Gastrocnemius medialis (tissue), 4 donors: Measurements from ENCODE around the gene TYW1. TPM values are rescaled to one million over a fixed set of nuclear protein-coding genes. Genes with fewer than 3 reads are reported as not detected.
"Not testable (repeated sequence)": the region's sequence is repeated elsewhere in the genome, so short reads cannot be mapped to it uniquely, and the experiment has no call there.

Source experiments
- ATAC-seq, 2 donors: fragments of 150-250 bp; one replicate each; pipeline ENCODE4 v1.9.1; 2016
- DNase-seq, 2 donors: peaks; one replicate each; pipeline ENCODE4 v3.0.0-alpha.2; 2019
- H3K27ac ChIP-seq, 4 donors: fragments of 200-600 bp; sonication (generic); 1 replicate in 1 of 4; 2 replicates in 3 of 4; pipeline ENCODE4 v1.5.1; 2016 to 2018; ENCODE audit warnings: mild to moderate bottlenecking in 2 of 4, moderate library complexity in 1 of 4
- H3K27me3 ChIP-seq, 3 donors: fragments of 200-600 bp; sonication (generic) in 2 of 3; 1 replicate in 1 of 3; 2 replicates in 2 of 3; pipeline versions ENCODE4 v1.5.1 to v1.6.0; 2016 to 2019; ENCODE audit warnings: mild to moderate bottlenecking in 1 of 3, moderate library complexity in 1 of 3
- H3K36me3 ChIP-seq, 2 donors: fragments of 200-600 bp; sonication (generic) in 1 of 2; one replicate each; pipeline ENCODE4 v1.5.1; 2017 to 2018
- H3K4me1 ChIP-seq, 2 donors: fragments of 200-600 bp; sonication (generic) in 1 of 2; one replicate each; pipeline ENCODE4 v1.5.1; 2016 to 2017; ENCODE audit warnings: mild to moderate bottlenecking in 2 of 2
- H3K4me3 ChIP-seq, 4 donors: fragments of 200-600 bp; sonication (generic) in 3 of 4; 1 replicate in 1 of 4; 2 replicates in 3 of 4; pipeline ENCODE4 v1.5.1; 2016 to 2019; ENCODE audit warnings: mild to moderate bottlenecking in 2 of 4
- H3K9me3 ChIP-seq, 3 donors: fragments of 200-600 bp; sonication (generic) in 2 of 3; 1 replicate in 1 of 3; 2 replicates in 2 of 3; pipeline ENCODE4 v1.5.1; 2016 to 2019
- CTCF ChIP-seq, 5 experiments: fragments of 450-650 bp in 3 of 5; fragments of 200-600 bp in 2 of 5; sonication (generic) in 2 of 5; IDR thresholded peaks in 4 of 5; conservative IDR thresholded peaks in 1 of 5; 1 replicate in 4 of 5; 2 replicates in 1 of 5; pipeline ENCODE4 v1.5.1; 2016 to 2019; ENCODE audit warnings: antibody characterized with exemption in 5 of 5, mild to moderate bottlenecking in 3 of 5, moderate library complexity in 3 of 5
- POLR2A ChIP-seq, 2 donors: fragments of 450-650 bp; IDR thresholded peaks; one replicate each; pipeline ENCODE4 v1.6.1; 2017; ENCODE audit warnings: antibody characterized with exemption in 2 of 2, mild to moderate bottlenecking in 2 of 2, moderate library complexity in 2 of 2
- in situ Hi-C, 4 donors: fragments of 200-750 bp; cut with MboI; loops; one replicate each; pipeline versions ENCODE4 v1.15.0 to v1.8.0; 2017; ENCODE audit warnings: low sequenced_read_pairs in 4 of 4
- intact Hi-C: fragments of 100-400 bp; cut with DNase I; formaldehyde crosslinking; loops from one replicate; pipeline ENCODE4 v1.15.1; 2023; ENCODE audit warnings: low total_unique reads
- total RNA-seq, 4 donors: library from RNA; depleted of rRNA; stranded (reverse); fragments of >200 nt; gene quantifications; one replicate each; pipeline versions ENCODE4 v1.1.0 to v1.2.3, GENCODE V29; 2016

Gene TYW1
- total RNA-seq, 4 donors from 2014 or later: 15.4 to 33.8 (median 19.7) TPM

- H3K27me3 ChIP-seq: no peaks in the 10 kb centered on the region
- no peaks in the 10 kb centered on the region for H3K9me3 ChIP-seq
- no peak for TF ChIP-seq CTCF (IDR thresholded peaks at IDR 0.05 in 4 of 5, conservative IDR thresholded peaks at IDR 0.05 in 1 of 5)
- no peak for TF ChIP-seq POLR2A (IDR thresholded peaks at IDR 0.05)
- no peak overlapping the region for H3K4me3 ChIP-seq
- in situ Hi-C loops (no loop called here), intact Hi-C loops (no loop called here)
- peaks cover 5 to 9% of the 10 kb centered on the region in 2 donors for H3K4me1 ChIP-seq
- H3K27ac ChIP-seq: no peak overlapping the region
- no peak for DNase-seq
- ATAC-seq: no peak
- H3K36me3 ChIP-seq: peaks cover 4 to 57% of the 10 kb centered on the region in 2 donors
Measured at GRCh38 chr7:67018940-67019339, 22.3 kb downstream of the TYW1 start.

- TF ChIP-seq POLR2A (IDR thresholded peaks at IDR 0.05): no peak
- TF ChIP-seq CTCF (IDR thresholded peaks at IDR 0.05 in 4 of 5, conservative IDR thresholded peaks at IDR 0.05 in 1 of 5): no peak
- intact Hi-C loops (no loop called here), in situ Hi-C loops (no loop called here)
- DNase-seq (no peak), ATAC-seq (no peak)
- Histone ChIP-seq H3K4me1 (peaks cover 5 to 9% of the 10 kb centered on the region in 2 donors), H3K9me3 (no peaks in the 10 kb centered on the region), H3K27ac (no peak overlapping the region), H3K36me3 (peaks cover 4 to 50% of the 10 kb centered on the region in 2 donors), H3K27me3 (no peaks in the 10 kb centered on the region), H3K4me3 (no peak overlapping the region)
Measured at GRCh38 chr7:67019562-67020390, 23.1 kb downstream of the TYW1 start.

- in situ Hi-C loops: no loop called here
- DNase-seq: no peak
- peaks cover 4 to 44% of the 10 kb centered on the region in 2 donors for H3K36me3 ChIP-seq
- peaks cover 5 to 9% of the 10 kb centered on the region in 2 donors for H3K4me1 ChIP-seq
- H3K27me3 ChIP-seq: no peaks in the 10 kb centered on the region
- no peak for ATAC-seq
- H3K4me3 ChIP-seq: no peak overlapping the region
- intact Hi-C loops: no loop called here
- TF ChIP-seq POLR2A (IDR thresholded peaks at IDR 0.05) (no peak), CTCF (IDR thresholded peaks at IDR 0.05 in 4 of 5, conservative IDR thresholded peaks at IDR 0.05 in 1 of 5) (no peak)
- H3K9me3 ChIP-seq: no peaks in the 10 kb centered on the region
- H3K27ac ChIP-seq: no peak overlapping the region
Measured at GRCh38 chr7:67021260-67021659, 24.6 kb downstream of the TYW1 start.

DNA sequence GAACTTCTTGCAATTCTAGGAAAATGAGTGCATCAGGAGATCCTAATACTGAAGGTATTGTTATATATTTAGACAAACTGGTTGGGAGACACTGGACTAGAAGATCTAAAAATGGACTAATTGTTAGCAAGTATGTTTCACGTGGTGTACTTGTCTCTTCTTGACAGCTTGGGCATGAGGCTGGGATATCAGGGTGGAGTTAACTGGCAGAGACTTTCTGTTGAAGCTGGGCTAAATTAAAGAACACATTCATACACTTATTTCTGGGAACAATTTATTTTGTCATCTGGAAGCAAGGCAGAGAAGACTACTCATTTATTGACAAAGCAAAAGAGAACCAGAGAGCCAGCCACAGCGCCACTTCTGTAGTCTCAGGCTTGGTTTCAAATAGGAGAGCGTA is 25.9 kb downstream of the TYW1 start:
- in situ Hi-C loops (no loop called here), intact Hi-C loops (no loop called here)
- no peaks in the 10 kb centered on the region for H3K9me3 ChIP-seq
- ATAC-seq: peak; percentile 82 to 87
- no peak for DNase-seq
- peak overlapping the region in 3 of 4 donors; percentile 45 to 60 (median 47) for H3K27ac ChIP-seq
- peaks cover 5 to 9% of the 10 kb centered on the region in 2 donors for H3K4me1 ChIP-seq
- no peaks in the 10 kb centered on the region for H3K27me3 ChIP-seq
- TF ChIP-seq CTCF (IDR thresholded peaks at IDR 0.05 in 4 of 5, conservative IDR thresholded peaks at IDR 0.05 in 1 of 5): no peak
- no peak for TF ChIP-seq POLR2A (IDR thresholded peaks at IDR 0.05)
- peaks cover 4 to 44% of the 10 kb centered on the region in 2 donors for H3K36me3 ChIP-seq
- H3K4me3 ChIP-seq: no peak overlapping the region

DNA sequence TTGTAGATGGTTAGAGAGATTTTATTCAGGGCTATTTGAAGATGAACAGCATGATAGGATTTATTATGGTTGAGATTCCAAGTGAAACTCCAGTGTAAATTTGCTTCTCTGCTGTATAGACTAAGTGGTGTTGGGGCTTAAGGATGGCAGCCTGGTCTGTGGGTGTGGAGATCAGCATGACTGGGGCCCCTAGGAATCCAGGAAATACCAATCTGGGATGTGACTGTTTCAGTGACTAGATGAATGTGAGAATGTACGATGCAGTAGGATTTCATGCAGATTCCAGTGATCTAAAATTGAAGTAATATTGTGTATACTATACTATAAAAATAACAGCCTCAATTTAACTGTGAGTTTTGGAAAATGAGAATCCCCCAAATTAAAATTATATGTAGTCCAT is 28.8 kb downstream of the TYW1 start:
- H3K4me3 ChIP-seq, DNase-seq, H3K4me1 ChIP-seq, H3K27me3 ChIP-seq, H3K9me3 ChIP-seq, ATAC-seq, H3K27ac ChIP-seq, intact Hi-C loops: not testable (repeated sequence)
- in situ Hi-C loops: loop anchor here in 1 of 4 donors (25.0 kb wide), 1 partner anchor 287 kb away; no protein-coding TSS in a partner anchor
- H3K36me3 ChIP-seq: peaks cover 3 to 26% of the 10 kb centered on the region in 2 donors

- H3K27me3 ChIP-seq, H3K4me1 ChIP-seq, H3K27ac ChIP-seq, H3K36me3 ChIP-seq, intact Hi-C loops, DNase-seq, H3K9me3 ChIP-seq, ATAC-seq, H3K4me3 ChIP-seq: not testable (repeated sequence)
- in situ Hi-C loops: loop anchor here in 1 of 4 donors (25.0 kb wide), 1 partner anchor 281 kb away; no protein-coding TSS in a partner anchor
Measured at GRCh38 chr7:67031685-67032084, 35.1 kb downstream of the TYW1 start.
